ENCODE results near the gene GGA2.

DNA sequence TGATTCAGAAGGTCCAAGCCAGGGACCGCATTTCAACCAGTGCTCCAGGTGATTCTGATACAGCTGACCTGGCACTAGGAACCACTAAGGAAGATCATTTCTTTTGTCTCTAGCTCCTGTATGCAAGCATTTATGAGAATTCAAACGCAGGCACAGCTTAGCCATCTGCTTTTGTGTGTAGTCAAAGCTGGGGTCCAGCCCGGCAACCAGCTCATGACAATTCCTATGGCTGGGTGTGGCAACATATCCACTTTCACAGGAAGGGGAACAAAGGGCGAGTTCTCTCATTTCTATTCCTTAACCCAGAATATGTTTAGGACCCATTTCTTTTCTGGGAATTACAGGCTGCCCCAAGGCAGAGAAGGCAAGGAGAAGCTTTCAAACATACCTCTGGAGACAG is 30.0 kb downstream of the GGA2 start:
- TF ChIP-seq POLR2A (IDR thresholded peaks at IDR 0.05) (no peak), POLR2AphosphoS5 (IDR thresholded peaks at IDR 0.05) (no peak)

Data from breast epithelium (tissue), 3 donors.